Liver (tissue), 9 donors: ENCODE measurements around the gene SCAMP1. TPM values are rescaled to one million over a fixed set of nuclear protein-coding genes. Genes with fewer than 3 reads are reported as not detected.

ENCODE experiments used
- DNase-seq: peaks from one replicate; pipeline ENCODE4 v3.0.0-alpha.2; 2017; ENCODE audit warnings: low spot score
- H3K27ac ChIP-seq, 2 donors: one replicate each; pipeline ENCODE4 v1.7.0; 2013; ENCODE audit warnings: inconsistent platforms in 2 of 2, low read length in 2 of 2, control low read depth in 1 of 2, low read depth in 1 of 2, mild to moderate bottlenecking in 1 of 2
- H3K27me3 ChIP-seq, 4 donors: one replicate each; pipeline versions ENCODE4 v1.6.1 to v1.7.0; 2013; ENCODE audit warnings: low read length in 3 of 4, inconsistent platforms in 1 of 4, mild to moderate bottlenecking in 1 of 4, moderate library complexity in 1 of 4; ENCODE audit not compliant: control insufficient read depth in 4 of 4, insufficient read depth in 4 of 4
- H3K36me3 ChIP-seq, 4 donors: one replicate each; pipeline versions ENCODE4 v1.6.1 to v1.7.0; 2013; ENCODE audit warnings: low read length in 3 of 4, mild to moderate bottlenecking in 3 of 4, low read depth in 1 of 4, moderate library complexity in 1 of 4; ENCODE audit not compliant: control insufficient read depth in 4 of 4, insufficient read depth in 3 of 4
- H3K4me1 ChIP-seq, 4 donors: one replicate each; pipeline versions ENCODE4 v1.6.1 to v1.7.0; 2013; ENCODE audit warnings: low read length in 3 of 4, mild to moderate bottlenecking in 3 of 4, moderate library complexity in 1 of 4; ENCODE audit not compliant: control insufficient read depth in 4 of 4, insufficient read depth in 4 of 4
- H3K4me3 ChIP-seq, 3 donors: one replicate each; pipeline versions ENCODE4 v1.6.1 to v1.7.0; 2013; ENCODE audit warnings: low read length in 3 of 3, control low read depth in 1 of 3, low read depth in 1 of 3, mild to moderate bottlenecking in 1 of 3
- H3K9ac ChIP-seq, 2 donors: one replicate each; pipeline ENCODE4 v1.7.0; 2013; ENCODE audit warnings: low read length in 2 of 2, mild to moderate bottlenecking in 2 of 2, moderate library complexity in 2 of 2, control low read depth in 1 of 2, low read depth in 1 of 2
- H3K9me3 ChIP-seq, 4 donors: one replicate each; pipeline versions ENCODE4 v1.6.1 to v1.7.0; 2013; ENCODE audit warnings: low read length in 3 of 4; ENCODE audit not compliant: control insufficient read depth in 4 of 4
- ATF3 ChIP-seq: IDR thresholded peaks from 2 replicates; pipeline ENCODE4 v1.6.1; 2016; ENCODE audit warnings: antibody characterized with exemption
- EGR1 ChIP-seq, 2 donors: IDR thresholded peaks; 2 replicates each; pipeline ENCODE4 v1.6.1; 2016 to 2018; ENCODE audit warnings: antibody characterized with exemption in 2 of 2, low read depth in 2 of 2
- GABPA ChIP-seq, 2 donors: IDR thresholded peaks in 1 of 2; conservative IDR thresholded peaks in 1 of 2; 2 replicates each; pipeline ENCODE4 v1.6.1; 2016; ENCODE audit warnings: antibody characterized with exemption in 2 of 2, mild to moderate bottlenecking in 1 of 2, moderate library complexity in 1 of 2
- HNF4G ChIP-seq: IDR thresholded peaks from 2 replicates; pipeline ENCODE4 v1.6.1; 2016; ENCODE audit warnings: antibody characterized with exemption
- JUND ChIP-seq, 2 donors: IDR thresholded peaks; 2 replicates each; pipeline ENCODE4 v1.6.1; 2016; ENCODE audit warnings: antibody characterized with exemption in 2 of 2
- RAD21 ChIP-seq, 2 donors: IDR thresholded peaks; 2 replicates each; pipeline ENCODE4 v1.6.1; 2016; ENCODE audit warnings: antibody characterized with exemption in 2 of 2, mild to moderate bottlenecking in 2 of 2
- REST ChIP-seq: IDR thresholded peaks from 2 replicates; pipeline ENCODE4 v1.6.1; 2016; ENCODE audit warnings: antibody characterized with exemption, mild to moderate bottlenecking
- RXRA ChIP-seq, 2 donors: IDR thresholded peaks; 2 replicates each; pipeline ENCODE4 v1.6.1; 2017 to 2018; ENCODE audit warnings: antibody characterized with exemption in 2 of 2, mild to moderate bottlenecking in 1 of 2
- SP1 ChIP-seq: IDR thresholded peaks from 2 replicates; pipeline ENCODE4 v1.6.1; 2018; ENCODE audit warnings: antibody characterized with exemption, mild to moderate bottlenecking
- TAF1 ChIP-seq: conservative IDR thresholded peaks from 2 replicates; pipeline ENCODE4 v1.6.1; 2016; ENCODE audit warnings: antibody characterized with exemption, mild to moderate bottlenecking
- YY1 ChIP-seq: IDR thresholded peaks from 2 replicates; pipeline ENCODE4 v1.6.1; 2016; ENCODE audit warnings: antibody characterized with exemption, mild to moderate bottlenecking
- WGBS: extraction: QIAGEN DNeasy Blood & Tissue Kit; methylation state at CpG from one replicate; pipeline ENCODE4 v1.1.7; 2013; 5-methylcytosine and 5-hydroxymethylcytosine counted together
- polyA plus RNA-seq, 2 donors: library from polyadenylated mRNA; stranded (reverse) in 1 of 2; unstranded in 1 of 2; fragments of 200-250 nt in 1 of 2; fragments of >200 nt in 1 of 2; fragmentation: Nextera tagmentation in 1 of 2; extraction: Ambion mirVana in 1 of 2; gene quantifications; one replicate each; pipeline versions ENCODE4 v1.2.1 to v1.2.3, GENCODE V29; 2013 to 2015
- total RNA-seq, 2 donors: library from RNA; depleted of rRNA; stranded (reverse); fragments of >200 nt; gene quantifications; one replicate each; pipeline ENCODE4 v1.2.3, GENCODE V29; 2014
- TF ChIP-seq, protein P1 (sequence below): fragments of 150-350 bp; IDR thresholded peaks from 2 replicates; pipeline ENCODE4 v1.5.1; 2017; ENCODE audit warnings: improper control_type of control experiment, low read depth, low read length; ENCODE audit not compliant: missing input control
- TF ChIP-seq, protein P2 (sequence below): IDR thresholded peaks from 2 replicates; pipeline ENCODE4 v1.6.1; 2016; ENCODE audit warnings: antibody characterized with exemption
- TF ChIP-seq, protein P3 (sequence below): IDR thresholded peaks from 2 replicates; pipeline ENCODE4 v1.6.1; 2016; ENCODE audit warnings: antibody characterized with exemption
- donor health status: healthy.
- donor health status: healthy.
- donor health status: healthy.
- donor health status: healthy.
- donor health status: healthy.

Gene SCAMP1
- total and polyA plus RNA-seq, 4 donors = 5.9 to 15.0 (median 9.0) TPM

GRCh38 chr5:78317515-78317914 is 42.9 kb upstream of the SCAMP1 start:
- H3K4me1 ChIP-seq = no peaks in the 10 kb centered on the region
- H3K27ac ChIP-seq = no peak overlapping the region
- 90% methylated on average over 5 of the region's 5 CpGs for WGBS
- no peak overlapping the region for H3K9ac ChIP-seq
- H3K4me3 ChIP-seq = no peak overlapping the region
- H3K36me3 ChIP-seq = no peaks in the 10 kb centered on the region
- TF ChIP-seq JUND (IDR thresholded peaks at IDR 0.05) = no peak
- no peak for TF ChIP-seq HNF4G
- TF ChIP-seq, protein P1, sequence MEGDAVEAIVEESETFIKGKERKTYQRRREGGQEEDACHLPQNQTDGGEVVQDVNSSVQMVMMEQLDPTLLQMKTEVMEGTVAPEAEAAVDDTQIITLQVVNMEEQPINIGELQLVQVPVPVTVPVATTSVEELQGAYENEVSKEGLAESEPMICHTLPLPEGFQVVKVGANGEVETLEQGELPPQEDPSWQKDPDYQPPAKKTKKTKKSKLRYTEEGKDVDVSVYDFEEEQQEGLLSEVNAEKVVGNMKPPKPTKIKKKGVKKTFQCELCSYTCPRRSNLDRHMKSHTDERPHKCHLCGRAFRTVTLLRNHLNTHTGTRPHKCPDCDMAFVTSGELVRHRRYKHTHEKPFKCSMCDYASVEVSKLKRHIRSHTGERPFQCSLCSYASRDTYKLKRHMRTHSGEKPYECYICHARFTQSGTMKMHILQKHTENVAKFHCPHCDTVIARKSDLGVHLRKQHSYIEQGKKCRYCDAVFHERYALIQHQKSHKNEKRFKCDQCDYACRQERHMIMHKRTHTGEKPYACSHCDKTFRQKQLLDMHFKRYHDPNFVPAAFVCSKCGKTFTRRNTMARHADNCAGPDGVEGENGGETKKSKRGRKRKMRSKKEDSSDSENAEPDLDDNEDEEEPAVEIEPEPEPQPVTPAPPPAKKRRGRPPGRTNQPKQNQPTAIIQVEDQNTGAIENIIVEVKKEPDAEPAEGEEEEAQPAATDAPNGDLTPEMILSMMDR = no peak
- no peak for TF ChIP-seq RAD21 (IDR thresholded peaks at IDR 0.05)
- no peak for TF ChIP-seq ATF3
- TF ChIP-seq REST = no peak
- TF ChIP-seq, protein P2, sequence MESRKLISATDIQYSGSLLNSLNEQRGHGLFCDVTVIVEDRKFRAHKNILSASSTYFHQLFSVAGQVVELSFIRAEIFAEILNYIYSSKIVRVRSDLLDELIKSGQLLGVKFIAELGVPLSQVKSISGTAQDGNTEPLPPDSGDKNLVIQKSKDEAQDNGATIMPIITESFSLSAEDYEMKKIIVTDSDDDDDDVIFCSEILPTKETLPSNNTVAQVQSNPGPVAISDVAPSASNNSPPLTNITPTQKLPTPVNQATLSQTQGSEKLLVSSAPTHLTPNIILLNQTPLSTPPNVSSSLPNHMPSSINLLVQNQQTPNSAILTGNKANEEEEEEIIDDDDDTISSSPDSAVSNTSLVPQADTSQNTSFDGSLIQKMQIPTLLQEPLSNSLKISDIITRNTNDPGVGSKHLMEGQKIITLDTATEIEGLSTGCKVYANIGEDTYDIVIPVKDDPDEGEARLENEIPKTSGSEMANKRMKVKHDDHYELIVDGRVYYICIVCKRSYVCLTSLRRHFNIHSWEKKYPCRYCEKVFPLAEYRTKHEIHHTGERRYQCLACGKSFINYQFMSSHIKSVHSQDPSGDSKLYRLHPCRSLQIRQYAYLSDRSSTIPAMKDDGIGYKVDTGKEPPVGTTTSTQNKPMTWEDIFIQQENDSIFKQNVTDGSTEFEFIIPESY = no peak
- no peak for TF ChIP-seq SP1
- TF ChIP-seq EGR1 (IDR thresholded peaks at IDR 0.05; ENCODE audit: low read depth in 2 of 2) = no peak
- no peak for TF ChIP-seq YY1
- TF ChIP-seq, protein P3, sequence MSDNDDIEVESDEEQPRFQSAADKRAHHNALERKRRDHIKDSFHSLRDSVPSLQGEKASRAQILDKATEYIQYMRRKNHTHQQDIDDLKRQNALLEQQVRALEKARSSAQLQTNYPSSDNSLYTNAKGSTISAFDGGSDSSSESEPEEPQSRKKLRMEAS = no peak
- TF ChIP-seq RXRA (IDR thresholded peaks at IDR 0.05) = no peak
- no peak for TF ChIP-seq GABPA (IDR thresholded peaks at IDR 0.05 in 1 of 2, conservative IDR thresholded peaks at IDR 0.05 in 1 of 2)
- H3K27me3 ChIP-seq = no peaks in the 10 kb centered on the region
- no peak for DNase-seq
- H3K9me3 ChIP-seq = peaks cover 0 to 5% (median 0%) of the 10 kb centered on the region in 4 donors

DNA sequence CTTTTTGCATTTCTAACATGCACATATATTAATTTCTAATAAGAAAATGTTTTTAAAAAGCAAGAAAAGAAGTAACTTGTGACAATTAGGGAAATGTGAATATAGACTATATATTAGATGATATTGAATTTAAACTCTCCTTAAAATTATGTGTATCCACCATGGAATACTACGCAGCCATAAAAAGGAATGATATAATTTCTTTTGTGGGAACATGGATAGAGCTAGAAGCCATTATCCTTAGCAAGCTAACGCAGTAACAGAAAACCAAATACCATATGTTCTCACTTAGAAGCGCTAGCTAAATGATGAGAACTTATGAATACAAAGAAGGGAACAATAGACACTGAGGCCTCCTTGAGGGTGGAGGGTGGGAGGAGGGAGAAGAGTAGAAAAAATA is 42.1 kb upstream of the SCAMP1 start:
- Histone ChIP-seq H3K36me3 (no peaks in the 10 kb centered on the region), H3K27me3 (no peaks in the 10 kb centered on the region), H3K4me3 (no peak overlapping the region), H3K9ac (no peak overlapping the region), H3K4me1 (no peaks in the 10 kb centered on the region), H3K9me3 (peaks cover 0 to 5% (median 0%) of the 10 kb centered on the region in 4 donors), H3K27ac (no peak overlapping the region)
- TF ChIP-seq GABPA (IDR thresholded peaks at IDR 0.05 in 1 of 2, conservative IDR thresholded peaks at IDR 0.05 in 1 of 2) (no peak), JUND (IDR thresholded peaks at IDR 0.05) (no peak), EGR1 (IDR thresholded peaks at IDR 0.05; ENCODE audit: low read depth in 2 of 2) (no peak), RAD21 (IDR thresholded peaks at IDR 0.05) (no peak), SP1 (no peak), YY1 (no peak), TAF1 (no peak)
- TF ChIP-seq, protein P3 = no peak
- 94% methylated on average over 3 of the region's 3 CpGs for WGBS
- DNase-seq = no peak
